Inflammatory macrophage treated with lipopolysaccharide for 4 hours (primary cell): ENCODE results near the gene OTOP2.
A peak's percentile ranks its signal among the peaks of the same experiment; 100 is the strongest.
"Not testable (repeated sequence)": the region's sequence is repeated elsewhere in the genome, so short reads cannot be mapped to it uniquely, and the experiment has no call there.

Experiments
- DNase-seq: peaks from one replicate; pipeline ENCODE4 v3.0.0-alpha.2; 2020

OTOP2 gene

DNA sequence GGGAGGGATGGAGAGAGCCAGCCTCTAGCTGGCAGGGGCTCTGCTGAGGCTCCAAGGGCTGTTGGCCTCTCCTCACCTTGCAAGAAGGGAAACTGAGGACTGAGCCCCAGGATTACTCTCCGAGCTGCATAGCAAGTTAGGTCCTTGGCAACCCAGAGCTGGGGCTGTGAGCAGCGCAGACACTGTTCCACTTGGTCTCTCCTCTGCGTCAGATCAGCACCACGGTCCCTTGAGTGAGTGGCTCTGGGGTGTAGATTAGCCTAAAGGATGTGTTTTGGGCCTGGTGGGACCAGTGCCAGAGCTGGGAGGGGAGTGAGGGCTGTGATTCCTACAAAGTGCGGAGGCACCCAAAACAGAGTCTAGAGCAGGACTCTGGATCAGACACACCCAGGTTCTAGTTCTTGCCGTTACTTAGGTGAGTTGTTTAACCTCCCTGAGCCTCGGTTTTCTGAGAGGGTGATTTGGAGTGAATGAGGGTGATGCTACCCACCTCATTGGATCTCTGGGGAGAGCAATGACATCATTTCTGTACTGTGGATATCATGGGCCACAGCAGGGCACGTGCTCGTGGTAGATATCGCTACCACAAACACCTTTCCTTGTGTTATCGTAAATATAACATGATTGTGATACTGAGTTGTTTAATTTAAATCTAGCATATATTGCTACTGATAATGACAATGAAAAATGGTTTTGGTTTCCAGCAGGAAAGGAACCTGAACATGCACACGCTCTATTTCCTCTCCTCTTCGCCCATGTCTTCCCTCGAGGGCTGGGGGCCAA is 22.5 kb upstream of the OTOP2 start:
- no peak for DNase-seq

DNA sequence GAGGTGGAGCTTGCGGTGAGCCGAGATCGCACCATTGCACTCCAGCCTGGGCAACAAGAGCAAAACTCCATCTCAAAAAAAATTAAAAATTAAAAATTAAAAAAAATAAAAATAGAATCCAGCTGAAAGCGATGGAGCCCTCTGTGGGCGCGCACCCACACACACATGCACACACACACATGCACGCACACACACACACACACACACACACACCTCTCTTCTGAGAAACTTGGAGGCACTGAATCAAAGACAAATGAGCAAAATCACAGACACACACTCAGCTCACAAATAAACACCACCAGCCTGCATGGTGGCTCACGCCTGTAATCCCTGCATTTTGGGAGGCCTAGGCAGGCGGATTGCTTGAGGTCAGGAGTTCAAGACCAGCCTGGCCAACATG is 21.0 kb upstream of the OTOP2 start:
- DNase-seq, result no peak

DNA sequence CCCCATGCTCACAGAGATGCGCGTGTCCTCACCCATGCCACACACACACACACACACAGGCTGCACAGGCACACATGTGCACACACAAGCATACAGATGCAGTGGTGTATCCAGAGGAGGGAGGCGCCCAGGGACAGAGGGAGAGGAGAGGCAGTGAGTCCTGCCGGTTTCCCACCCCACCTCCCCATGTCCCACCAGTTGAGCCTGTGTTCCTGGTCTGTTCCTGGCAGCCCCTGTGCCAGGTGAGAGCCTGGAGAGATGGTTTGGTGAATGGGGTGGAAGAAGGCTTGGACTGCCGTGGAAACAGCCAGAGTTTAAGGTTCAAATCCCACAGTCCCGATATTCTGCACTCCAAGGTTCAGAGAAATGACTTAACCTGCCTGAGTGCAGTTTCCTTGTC is 20.4 kb upstream of the OTOP2 start:
- no peak for DNase-seq

DNA sequence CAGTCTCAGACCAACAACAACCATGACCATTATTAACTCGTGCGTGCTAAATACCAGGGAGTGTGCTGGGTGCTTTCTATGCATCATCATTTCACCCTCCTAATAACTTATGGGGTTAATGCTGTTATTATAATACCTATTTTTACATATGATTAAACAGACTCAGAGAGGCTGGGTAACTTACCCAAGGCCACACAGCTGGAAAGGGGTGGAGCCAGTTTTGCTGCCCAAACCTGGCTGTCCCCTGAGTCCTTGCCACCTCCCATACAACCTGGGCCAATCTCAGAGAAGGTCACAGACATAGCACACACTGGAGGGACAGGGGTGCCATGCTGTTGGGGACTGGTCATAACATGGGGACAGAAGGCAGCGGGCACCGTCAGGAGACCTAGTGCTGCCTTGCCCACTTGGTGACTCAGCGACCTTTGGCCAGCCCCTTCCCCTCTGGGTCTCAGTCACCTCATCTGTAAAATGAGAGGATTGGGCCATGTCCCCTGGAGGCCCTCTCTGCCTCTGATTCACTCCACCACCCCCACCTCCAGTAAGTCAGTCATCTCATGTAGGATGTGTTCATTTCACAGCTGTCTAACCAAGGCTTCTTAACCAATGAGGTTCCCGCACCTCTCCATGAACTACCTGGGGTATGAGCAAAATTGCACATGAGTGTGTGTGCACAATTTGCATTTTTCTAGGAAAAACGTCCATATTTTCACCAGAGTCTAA is 19.2 kb upstream of the OTOP2 start:
- DNase-seq, result no peak

- DNase-seq, result not testable (repeated sequence)
These were observed 17.8 kb upstream of the OTOP2 start for GRCh38 chr17:74906214-74906793.

DNA sequence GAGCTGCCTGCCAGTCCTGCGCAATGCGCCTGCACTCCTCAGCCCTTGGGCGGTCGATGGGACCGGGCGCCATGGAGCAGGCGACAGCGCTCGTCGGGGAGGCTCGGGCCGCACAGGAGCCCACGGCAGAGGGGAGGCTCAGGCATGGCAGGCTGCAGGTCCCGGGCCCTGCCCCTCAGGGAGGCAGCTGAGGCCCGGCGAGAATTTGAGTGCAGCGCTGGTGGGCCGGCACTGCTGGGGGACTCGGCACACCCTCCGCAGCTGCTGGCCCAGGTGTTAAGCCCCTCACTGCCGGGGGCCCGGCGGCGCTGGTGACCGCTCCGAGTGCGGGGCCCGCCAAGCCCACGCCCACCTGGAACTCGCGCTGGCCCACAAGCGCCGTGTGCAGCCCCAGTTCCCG is 17.1 kb upstream of the OTOP2 start:
- DNase-seq, result no peak

DNA sequence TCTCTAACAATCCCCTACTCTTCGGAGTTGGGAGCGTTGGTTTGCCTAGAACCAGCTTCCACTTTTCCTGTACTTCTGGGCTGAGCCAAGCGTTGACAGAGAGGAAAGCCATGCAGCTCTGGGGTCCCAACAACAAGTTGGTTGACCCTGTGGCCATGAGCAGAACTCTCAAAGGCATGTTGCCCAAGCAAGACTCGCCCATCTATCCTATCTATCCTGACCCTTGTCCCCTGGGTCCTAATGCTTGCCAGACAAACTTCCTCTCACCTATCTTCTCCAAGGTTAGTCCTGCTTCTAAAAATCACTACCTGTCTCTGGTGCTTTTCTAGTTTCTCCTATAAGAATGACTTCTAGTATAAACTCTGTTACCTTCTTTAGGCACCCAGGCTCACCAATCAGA is 15.0 kb upstream of the OTOP2 start:
- not testable (repeated sequence) for DNase-seq

DNA sequence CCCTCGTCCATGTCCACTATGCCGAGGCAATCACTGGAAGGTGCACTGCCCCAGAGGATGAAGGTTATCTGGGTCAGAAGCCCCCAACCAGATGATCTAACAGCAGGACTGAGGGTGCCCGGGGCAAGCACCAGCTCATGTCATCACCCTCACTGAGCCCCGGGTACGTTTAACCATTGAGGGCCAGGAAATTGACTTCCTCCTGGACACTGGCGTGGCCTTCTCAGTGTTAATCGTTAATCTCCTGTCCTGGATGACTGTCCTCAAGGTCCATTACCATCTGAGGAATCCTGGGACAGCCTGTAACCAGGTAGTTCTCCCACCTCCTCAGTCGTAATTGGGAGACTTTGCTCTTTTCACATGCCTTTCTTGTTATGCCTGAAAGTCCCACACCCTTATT is 12.7 kb upstream of the OTOP2 start:
- not testable (repeated sequence) for DNase-seq

- no peak for DNase-seq
These were observed 7.8 kb upstream of the OTOP2 start for GRCh38 chr17:74916136-74916850.

DNA sequence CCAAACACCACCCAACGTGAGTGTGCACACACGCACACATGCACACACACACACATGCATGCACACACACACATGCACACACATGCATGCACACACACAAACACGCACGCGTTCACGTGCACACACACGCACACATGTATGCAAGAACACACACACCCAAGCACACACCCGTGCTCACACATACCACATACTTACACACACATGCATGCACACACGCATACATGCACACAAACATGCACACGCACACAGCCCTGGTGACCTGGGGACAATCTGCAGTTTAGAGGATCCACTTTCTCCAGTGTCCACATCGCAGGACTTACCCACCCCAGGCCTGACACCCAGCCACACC is 7.2 kb upstream of the OTOP2 start:
- DNase-seq, result no peak

DNA sequence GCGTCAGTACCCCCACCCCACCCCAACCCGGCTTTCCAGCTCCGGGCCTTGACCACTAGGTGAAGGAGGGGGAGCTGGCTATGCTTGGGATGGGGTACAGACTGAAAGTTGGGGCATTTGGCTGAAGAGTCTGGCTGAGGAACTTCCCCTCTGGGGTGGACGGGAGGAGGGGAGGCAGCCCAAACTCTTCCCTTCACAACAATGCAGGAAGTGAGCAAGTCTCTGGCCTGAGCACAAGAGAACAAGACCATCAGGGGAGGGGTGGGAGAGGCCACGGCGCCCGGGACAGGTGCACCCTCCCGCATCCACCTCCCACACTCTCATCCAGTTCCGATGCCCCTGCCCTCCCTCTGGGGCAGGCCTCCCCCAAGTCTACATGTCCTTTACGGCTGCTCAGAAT is 6.6 kb upstream of the OTOP2 start:
- peak; percentile 56 for DNase-seq

DNA sequence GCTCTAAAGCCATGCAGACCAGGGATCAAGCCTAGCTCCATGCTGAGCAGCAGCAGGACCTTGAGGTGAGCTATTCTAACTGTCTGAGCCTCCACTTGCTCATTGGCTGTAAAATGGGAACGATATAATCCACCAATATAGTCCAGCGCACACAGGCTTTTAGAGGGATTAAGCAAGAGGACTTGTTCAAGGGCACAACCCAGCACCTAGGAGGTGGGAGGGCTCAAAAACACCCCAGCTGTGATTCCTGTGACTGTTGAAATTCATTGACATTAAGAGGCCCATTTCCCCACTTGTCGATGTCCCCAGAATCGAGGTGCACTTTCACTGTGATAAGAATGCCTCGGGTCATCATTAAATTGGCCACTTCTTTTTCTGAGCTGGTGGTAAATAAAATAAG is 5.2 kb upstream of the OTOP2 start:
- DNase-seq, result no peak

DNA sequence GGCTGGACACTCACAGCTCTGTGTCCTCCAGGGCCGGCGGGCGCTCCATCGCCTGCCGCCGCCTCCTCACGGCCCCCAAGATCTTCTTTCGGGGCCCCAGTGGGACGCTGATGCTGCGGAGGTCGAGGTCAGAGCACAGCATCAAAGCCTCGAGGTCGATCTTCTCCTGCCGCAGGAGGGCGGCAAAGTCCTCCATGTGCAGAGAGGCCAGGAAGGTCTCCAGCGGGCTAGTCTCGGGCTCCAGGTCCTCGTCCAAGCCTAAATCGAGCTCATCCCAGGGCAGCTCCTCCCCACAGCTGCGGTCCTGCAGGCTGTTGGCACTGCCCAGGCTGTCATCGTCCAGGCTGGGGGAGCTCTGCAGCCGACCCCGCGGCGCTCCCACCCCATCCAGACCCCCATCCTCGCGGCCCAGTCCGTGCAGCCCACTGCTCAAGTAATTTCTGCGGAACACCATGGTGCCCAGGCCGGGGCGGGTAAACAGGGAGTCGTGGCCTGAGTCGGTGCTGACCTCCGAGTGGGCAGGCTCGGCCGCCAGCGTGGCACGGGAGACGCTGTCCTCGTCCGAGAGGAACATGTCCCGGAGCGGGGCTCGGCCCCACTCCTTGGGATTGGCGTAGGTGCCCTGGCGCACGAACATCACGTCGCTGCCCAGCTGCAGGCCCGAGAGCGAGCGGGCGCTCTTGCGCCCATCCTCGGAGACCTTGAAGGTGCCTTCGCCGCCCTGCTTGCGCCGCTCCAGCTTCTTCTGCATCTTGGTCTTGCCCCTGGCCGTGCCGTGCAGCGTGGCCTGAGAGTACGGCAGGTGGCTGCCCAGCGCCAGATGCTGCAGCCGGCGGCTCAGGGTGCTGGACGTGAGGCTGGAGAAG is 4.4 kb upstream of the OTOP2 start:
- DNase-seq, result peak; percentile 11

- no peak for DNase-seq
These were observed 3.8 kb upstream of the OTOP2 start for GRCh38 chr17:74920306-74920620.

- no peak for DNase-seq
These were observed 3.4 kb upstream of the OTOP2 start for GRCh38 chr17:74920642-74921025.

- DNase-seq, result no peak
These were observed 2.9 kb upstream of the OTOP2 start for GRCh38 chr17:74921026-74921681.

DNA sequence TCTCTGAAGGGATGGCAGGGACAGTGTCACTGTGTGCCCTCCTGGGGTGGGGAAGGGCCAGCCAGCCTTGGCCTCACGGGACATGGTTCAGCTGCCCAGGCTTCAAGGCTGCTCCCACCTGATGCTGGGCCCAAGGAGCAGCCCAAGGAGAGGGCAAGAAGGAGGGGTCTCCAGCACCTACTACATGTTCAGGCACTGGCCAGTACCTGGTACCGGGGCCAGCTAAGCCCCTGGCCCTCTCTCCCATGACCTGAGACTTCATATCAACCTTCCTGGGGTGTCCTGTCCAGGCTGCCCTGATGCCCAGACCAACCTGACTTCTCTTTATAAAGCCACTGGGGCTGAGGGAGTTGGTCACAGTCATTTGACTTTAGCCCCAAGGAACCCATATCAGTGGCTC is 2.3 kb upstream of the OTOP2 start:
- no peak for DNase-seq

- no peak for DNase-seq
These were observed 1.9 kb upstream of the OTOP2 start for GRCh38 chr17:74922172-74922571.

- no peak for DNase-seq
These were observed 1.2 kb upstream of the OTOP2 start, which contains the start of gene USH1G for GRCh38 chr17:74922694-74923537. TSS of gene USH1G (minus strand) at chr17:74923255. CDS start at chr17:74923073, 182 bp downstream.

GRCh38 chr17:74923538-74924249 is 379 bp upstream of the OTOP2 start:
- DNase-seq, result peak; percentile 62
